ENCODE data around the gene FAM53B. TPM values are rescaled to one million over a fixed set of nuclear protein-coding genes. Genes with fewer than 3 reads are reported as not detected.

The FAM53B gene
- total and polyA plus RNA-seq, 4 donors, result 5.1 to 20.6 (median 9.6) TPM

- DNase-seq (no peak), ATAC-seq (ENCODE audit: low FRiP score) (peak; percentile 9)
- no peak overlapping the region for H3K4me3 ChIP-seq (ENCODE audit: low read length in 2 of 2)
- H3K27me3 ChIP-seq (ENCODE audit: control insufficient read depth in 1 of 2, insufficient read depth in 2 of 2, low read length in 1 of 2), result no peaks in the 10 kb centered on the region
- intact Hi-C loops (cut with DNase I), result no loop called here
- H3K9me3 ChIP-seq (ENCODE audit: control insufficient read depth, low read length), result no peaks in the 10 kb centered on the region
- WGBS, 2 donors, result 86 to 88% methylated on average over 25 to 31 of the region's 31 CpGs
- H3K27ac ChIP-seq (ENCODE audit: low read depth in 1 of 2, low read length in 2 of 2), result no peak overlapping the region
- H3K36me3 ChIP-seq (ENCODE audit: control insufficient read depth in 1 of 2, insufficient read depth in 2 of 2, low read length in 1 of 2), result no peaks in the 10 kb centered on the region
- H3K4me1 ChIP-seq (ENCODE audit: control insufficient read depth in 1 of 2, insufficient read depth in 2 of 2, low read length in 2 of 2), result no peaks in the 10 kb centered on the region
Measured at GRCh38 chr10:124605856-124606812, 138.0 kb downstream of the FAM53B start.

GRCh38 chr10:124605481-124605855, 138.7 kb downstream of the FAM53B start:
- intact Hi-C loops (cut with DNase I), result no loop called here
- Histone ChIP-seq H3K4me1 (ENCODE audit: control insufficient read depth in 1 of 2, insufficient read depth in 2 of 2, low read length in 2 of 2) (no peaks in the 10 kb centered on the region), H3K36me3 (ENCODE audit: control insufficient read depth in 1 of 2, insufficient read depth in 2 of 2, low read length in 1 of 2) (no peaks in the 10 kb centered on the region), H3K27me3 (ENCODE audit: control insufficient read depth in 1 of 2, insufficient read depth in 2 of 2, low read length in 1 of 2) (no peaks in the 10 kb centered on the region), H3K27ac (ENCODE audit: low read depth in 1 of 2, low read length in 2 of 2) (no peak overlapping the region), H3K4me3 (ENCODE audit: low read length in 2 of 2) (no peak overlapping the region), H3K9me3 (ENCODE audit: control insufficient read depth, low read length) (no peaks in the 10 kb centered on the region)
- DNase-seq (no peak), ATAC-seq (ENCODE audit: low FRiP score) (no peak)
- WGBS, 2 donors, result 88 to 94% methylated on average over 5 of the region's 5 CpGs

GRCh38 chr10:124605001-124605370, 139.2 kb downstream of the FAM53B start:
- no peak overlapping the region for H3K27ac ChIP-seq (ENCODE audit: low read depth in 1 of 2, low read length in 2 of 2)
- DNase-seq, result no peak

GRCh38 chr10:124604214-124605000, 139.8 kb downstream of the FAM53B start:
- no peaks in the 10 kb centered on the region for H3K4me1 ChIP-seq (ENCODE audit: control insufficient read depth in 1 of 2, insufficient read depth in 2 of 2, low read length in 2 of 2)
- peak in 1 of 2 donors; percentile 48 for DNase-seq
- no peaks in the 10 kb centered on the region for H3K27me3 ChIP-seq (ENCODE audit: control insufficient read depth in 1 of 2, insufficient read depth in 2 of 2, low read length in 1 of 2)
- no peaks in the 10 kb centered on the region for H3K9me3 ChIP-seq (ENCODE audit: control insufficient read depth, low read length)
- no peak overlapping the region for H3K27ac ChIP-seq (ENCODE audit: low read depth in 1 of 2, low read length in 2 of 2)
- ATAC-seq (ENCODE audit: low FRiP score), result no peak
- H3K4me3 ChIP-seq (ENCODE audit: low read length in 2 of 2), result no peak overlapping the region
- 79 to 82% methylated on average over 21 to 22 of the region's 22 CpGs for WGBS, 2 donors
- H3K36me3 ChIP-seq (ENCODE audit: control insufficient read depth in 1 of 2, insufficient read depth in 2 of 2, low read length in 1 of 2), result no peaks in the 10 kb centered on the region
- intact Hi-C loops (cut with DNase I), result no loop called here

More at GRCh38 chr10:124605001-124605370, 139.2 kb downstream of the FAM53B start:
- no peaks in the 10 kb centered on the region for H3K9me3 ChIP-seq (ENCODE audit: control insufficient read depth, low read length)
- no peak overlapping the region for H3K4me3 ChIP-seq (ENCODE audit: low read length in 2 of 2)
- no peak for ATAC-seq (ENCODE audit: low FRiP score)
- intact Hi-C loops (cut with DNase I), result no loop called here
- no peaks in the 10 kb centered on the region for H3K36me3 ChIP-seq (ENCODE audit: control insufficient read depth in 1 of 2, insufficient read depth in 2 of 2, low read length in 1 of 2)
- no peaks in the 10 kb centered on the region for H3K27me3 ChIP-seq (ENCODE audit: control insufficient read depth in 1 of 2, insufficient read depth in 2 of 2, low read length in 1 of 2)
- 76 to 78% methylated on average over 8 of the region's 8 CpGs for WGBS, 2 donors
- H3K4me1 ChIP-seq (ENCODE audit: control insufficient read depth in 1 of 2, insufficient read depth in 2 of 2, low read length in 2 of 2), result no peaks in the 10 kb centered on the region

GRCh38 chr10:124603376-124604213, 140.6 kb downstream of the FAM53B start:
- DNase-seq (peak in 1 of 2 donors; percentile 75), ATAC-seq (ENCODE audit: low FRiP score) (no peak)
- H3K27me3 ChIP-seq (ENCODE audit: control insufficient read depth in 1 of 2, insufficient read depth in 2 of 2, low read length in 1 of 2), result no peaks in the 10 kb centered on the region
- no peak overlapping the region for H3K27ac ChIP-seq (ENCODE audit: low read depth in 1 of 2, low read length in 2 of 2)
- no peaks in the 10 kb centered on the region for H3K9me3 ChIP-seq (ENCODE audit: control insufficient read depth, low read length)
- WGBS, 2 donors, result 89 to 91% methylated on average over 16 to 18 of the region's 18 CpGs
- H3K4me3 ChIP-seq (ENCODE audit: low read length in 2 of 2), result no peak overlapping the region
- H3K36me3 ChIP-seq (ENCODE audit: control insufficient read depth in 1 of 2, insufficient read depth in 2 of 2, low read length in 1 of 2), result no peaks in the 10 kb centered on the region
- no peaks in the 10 kb centered on the region for H3K4me1 ChIP-seq (ENCODE audit: control insufficient read depth in 1 of 2, insufficient read depth in 2 of 2, low read length in 2 of 2)
- intact Hi-C loops (cut with DNase I), result no loop called here

GRCh38 chr10:124602646-124603365, 141.4 kb downstream of the FAM53B start:
- H3K36me3 ChIP-seq (ENCODE audit: control insufficient read depth in 1 of 2, insufficient read depth in 2 of 2, low read length in 1 of 2), result no peaks in the 10 kb centered on the region
- no peaks in the 10 kb centered on the region for H3K4me1 ChIP-seq (ENCODE audit: control insufficient read depth in 1 of 2, insufficient read depth in 2 of 2, low read length in 2 of 2)
- no peak for ATAC-seq (ENCODE audit: low FRiP score)
- intact Hi-C loops (cut with DNase I), result no loop called here
- H3K4me3 ChIP-seq (ENCODE audit: low read length in 2 of 2), result no peak overlapping the region
- no peak overlapping the region for H3K27ac ChIP-seq (ENCODE audit: low read depth in 1 of 2, low read length in 2 of 2)
- H3K27me3 ChIP-seq (ENCODE audit: control insufficient read depth in 1 of 2, insufficient read depth in 2 of 2, low read length in 1 of 2), result no peaks in the 10 kb centered on the region
- WGBS, 2 donors, result 85 to 93% methylated on average over 10 to 12 of the region's 12 CpGs
- H3K9me3 ChIP-seq (ENCODE audit: control insufficient read depth, low read length), result no peaks in the 10 kb centered on the region
- peak in 1 of 2 donors; percentile 63 for DNase-seq

- intact Hi-C loops (cut with DNase I), result no loop called here
- Histone ChIP-seq H3K4me1 (ENCODE audit: control insufficient read depth in 1 of 2, insufficient read depth in 2 of 2, low read length in 2 of 2) (no peaks in the 10 kb centered on the region), H3K27ac (ENCODE audit: low read depth in 1 of 2, low read length in 2 of 2) (no peak overlapping the region), H3K36me3 (ENCODE audit: control insufficient read depth in 1 of 2, insufficient read depth in 2 of 2, low read length in 1 of 2) (no peaks in the 10 kb centered on the region), H3K4me3 (ENCODE audit: low read length in 2 of 2) (no peak overlapping the region), H3K9me3 (ENCODE audit: control insufficient read depth, low read length) (no peaks in the 10 kb centered on the region), H3K27me3 (ENCODE audit: control insufficient read depth in 1 of 2, insufficient read depth in 2 of 2, low read length in 1 of 2) (no peaks in the 10 kb centered on the region)
- DNase-seq, result peak in 1 of 2 donors; percentile 55
- 84 to 88% methylated on average over 12 of the region's 12 CpGs for WGBS, 2 donors
- no peak for ATAC-seq (ENCODE audit: low FRiP score)
Measured at GRCh38 chr10:124602121-124602561, 142.0 kb downstream of the FAM53B start.

All from aorta (tissue), 5 donors.